GM12872 (cell line): ENCODE measurements around the gene ATAD3A.

Experiments
- CTCF ChIP-seq: IDR thresholded peaks from 3 replicates; pipeline ENCODE4 v1.5.1; 2011; ENCODE audit warnings: low read depth, mild to moderate bottlenecking, low read length, moderate library complexity; ENCODE audit not compliant: insufficient read depth

The ATAD3A gene

GRCh38 chr1:1535201-1536018, 23.4 kb downstream of the ATAD3A start:
- no peak for TF ChIP-seq CTCF

- TF ChIP-seq CTCF, result no peak
Measured at GRCh38 chr1:1536019-1536937, 24.3 kb downstream of the ATAD3A start.

- no peak for TF ChIP-seq CTCF
Measured at GRCh38 chr1:1536938-1537546, 25.1 kb downstream of the ATAD3A start.

GRCh38 chr1:1537626-1538250, 25.8 kb downstream of the ATAD3A start:
- no peak for TF ChIP-seq CTCF

- TF ChIP-seq CTCF, result no peak
Measured at GRCh38 chr1:1538334-1538733, 26.4 kb downstream of the ATAD3A start.

GRCh38 chr1:1538989-1539309, 27.0 kb downstream of the ATAD3A start:
- TF ChIP-seq CTCF, result no peak
